IMR-90 (cell line): ENCODE results near the gene SLC6A4. TPM values are rescaled to one million over a fixed set of nuclear protein-coding genes. Genes with fewer than 3 reads are reported as not detected.

Experiments used
- ATAC-seq: fragments of 200-7000 bp; cut with Tn5 transposase; 2 replicates; pipeline ENCODE4 v1.9.1; 2020; ENCODE audit warnings: low read depth, mild to moderate bottlenecking, moderate library complexity
- BruUV-seq: library from RNA; stranded (reverse); fragments of 400-500 nt; replicated peaks from 2 replicates; lab custom pipeline; 2021; lab: Mats Ljungman, UMichigan
- CTCF ChIA-PET: fragments of 300-600 bp; formaldehyde crosslinking; extraction: SDS; loops from one replicate; lab custom pipeline; 2021; ENCODE audit warnings: antibody characterized with exemption; lab: Yijun Ruan, JAX
- POLR2A ChIA-PET: fragments of 300-600 bp; sonication (Branson Sonifier 250); formaldehyde crosslinking; loops from one replicate; lab custom pipeline; 2022; ENCODE audit warnings: antibody characterized with exemption; ENCODE audit not compliant: unreplicated experiment; lab: Charles Lee
- DNase-seq: peaks from one replicate; pipeline ENCODE4 v3.0.0; 2013
- H2AFZ ChIP-seq: replicated peaks from 2 replicates; pipeline ENCODE3; 2013; ENCODE audit warnings: low read length, mild to moderate bottlenecking; ENCODE audit not compliant: poor library complexity
- H2AK5ac ChIP-seq: 2 replicates; pipeline ENCODE4 v1.6.1; 2013; ENCODE audit warnings: low read depth, low read length, inconsistent platforms
- H2AK9ac ChIP-seq: replicated peaks from 2 replicates; pipeline ENCODE3; 2013; ENCODE audit warnings: mild to moderate bottlenecking, low read depth, low read length, moderate library complexity; ENCODE audit not compliant: poor library complexity
- H2BK120ac ChIP-seq: 2 replicates; pipeline ENCODE4 v1.6.1; 2013; ENCODE audit warnings: low read depth, low read length, inconsistent platforms
- H2BK15ac ChIP-seq: 3 replicates; pipeline ENCODE4 v1.6.1; 2013; ENCODE audit warnings: low read depth, low read length, inconsistent platforms
- H2BK20ac ChIP-seq: 2 replicates; pipeline ENCODE4 v1.6.1; 2013; ENCODE audit warnings: low read depth, mild to moderate bottlenecking, inconsistent platforms, low read length, moderate library complexity
- H2BK5ac ChIP-seq: 2 replicates; pipeline ENCODE4 v1.6.1; 2013; ENCODE audit warnings: mild to moderate bottlenecking, low read depth, low read length, inconsistent platforms; ENCODE audit not compliant: poor library complexity, severe bottlenecking
- H3K14ac ChIP-seq: replicated peaks from 2 replicates; pipeline ENCODE4 v1.6.1; 2013; ENCODE audit warnings: low read depth, low read length, inconsistent platforms
- H3K18ac ChIP-seq: 2 replicates; pipeline ENCODE4 v1.6.1; 2013; ENCODE audit warnings: low read depth, low read length, control low read depth
- H3K23ac ChIP-seq: 2 replicates; pipeline ENCODE4 v1.6.1; 2013; ENCODE audit warnings: low read depth, low read length, inconsistent platforms
- H3K27ac ChIP-seq: 2 replicates; pipeline ENCODE4 v1.5.1; 2013; ENCODE audit warnings: mild to moderate bottlenecking, control low read depth, low read length; ENCODE audit not compliant: insufficient read depth
- H3K27me3 ChIP-seq: 2 replicates; pipeline ENCODE4 v1.6.1; 2013; ENCODE audit warnings: low read length; ENCODE audit not compliant: control insufficient read depth, insufficient read depth
- H3K36me3 ChIP-seq: 2 replicates; pipeline ENCODE4 v1.6.1; 2013; ENCODE audit warnings: low read length, mixed read lengths; ENCODE audit not compliant: control insufficient read depth, insufficient read depth
- H3K4ac ChIP-seq: 2 replicates; pipeline ENCODE4 v1.6.1; 2013; ENCODE audit warnings: low read depth, low read length, inconsistent platforms
- H3K4me1 ChIP-seq: 2 replicates; pipeline ENCODE4 v1.6.1; 2013; ENCODE audit warnings: low read length, mixed read lengths; ENCODE audit not compliant: control insufficient read depth, insufficient read depth
- H3K4me2 ChIP-seq: 2 replicates; pipeline ENCODE4 v1.6.1; 2013; ENCODE audit warnings: low read depth, mild to moderate bottlenecking, control low read depth, low read length, moderate library complexity
- H3K4me3 ChIP-seq: 2 replicates; pipeline ENCODE4 v1.5.1; 2013; ENCODE audit warnings: low read depth, mild to moderate bottlenecking, control low read depth, low read length, moderate library complexity; ENCODE audit not compliant: insufficient read depth
- H3K56ac ChIP-seq: 2 replicates; pipeline ENCODE4 v1.6.1; 2013; ENCODE audit warnings: low read length, inconsistent platforms; ENCODE audit not compliant: insufficient read depth; ENCODE audit errors: extremely low read depth
- H3K79me1 ChIP-seq, 2 experiments: 2 replicates each; pipeline ENCODE4 v1.6.1; 2013; ENCODE audit warnings: low read length in 2 of 2, inconsistent platforms in 1 of 2, low read depth in 1 of 2
- H3K9ac ChIP-seq: 2 replicates; pipeline ENCODE4 v1.6.1; 2013; ENCODE audit warnings: low read depth, low read length, control low read depth
- H3K9me1 ChIP-seq: 2 replicates; pipeline ENCODE4 v1.6.1; 2013; ENCODE audit warnings: low read length, inconsistent platforms; ENCODE audit not compliant: insufficient read depth
- H3K9me3 ChIP-seq: 2 replicates; pipeline ENCODE4 v1.6.1; 2013; ENCODE audit warnings: low read length; ENCODE audit not compliant: control insufficient read depth, insufficient read depth
- H4K20me1 ChIP-seq: 2 replicates; pipeline ENCODE4 v1.6.1; 2013; ENCODE audit warnings: low read length, inconsistent platforms; ENCODE audit not compliant: insufficient read depth
- H4K5ac ChIP-seq: 2 replicates; pipeline ENCODE4 v1.6.1; 2013; ENCODE audit warnings: mild to moderate bottlenecking, low read depth, low read length, control low read depth
- H4K8ac ChIP-seq, 2 experiments: 2 replicates each; pipeline ENCODE4 v1.6.1; 2013; ENCODE audit warnings: low read depth in 2 of 2, low read length in 2 of 2, control low read depth in 1 of 2, inconsistent platforms in 1 of 2
- H4K91ac ChIP-seq: 2 replicates; pipeline ENCODE4 v1.6.1; 2013; ENCODE audit warnings: low read depth, low read length, inconsistent platforms; ENCODE audit not compliant: insufficient read depth
- MXI1 ChIP-seq: IDR thresholded peaks from 2 replicates; pipeline ENCODE4 v1.6.1; 2012; ENCODE audit warnings: low read depth, mild to moderate bottlenecking, low read length, moderate library complexity, borderline replicate concordance
- RFX5 ChIP-seq: IDR thresholded peaks from 2 replicates; pipeline ENCODE4 v1.8.0; 2012; ENCODE audit warnings: low read depth, mild to moderate bottlenecking, low read length, moderate library complexity
- WGBS, 2 experiments: methylation state at CpG; one replicate each; pipeline versions ENCODE4 v1.1.5 to v1.1.7; 2013; ENCODE audit warnings: missing lambda C conversion rate in 2 of 2; ENCODE audit not compliant: insufficient read length in 1 of 2; ENCODE audit errors: extremely low coverage in 2 of 2; 5-methylcytosine and 5-hydroxymethylcytosine counted together
- dilution Hi-C: fragments of 300-500 bp; cut with HindIII; formaldehyde crosslinking; loops from one replicate; pipeline ENCODE4 v1.14.3; 2018; ENCODE audit warnings: low sequenced_read_pairs; ENCODE audit not compliant: unreplicated experiment
- in situ Hi-C: fragments of 300-500 bp; cut with MboI; formaldehyde crosslinking; loops from 3 replicates; pipeline ENCODE4 v1.14.3; 2019; ENCODE audit warnings: low sequenced_read_pairs, inconsistent platforms, mixed read lengths
- intact Hi-C: fragments of 100-400 bp; cut with micrococcal nuclease; formaldehyde crosslinking; loops from 2 replicates; pipeline ENCODE4 v1.10.0; 2022
- polyA plus RNA-seq, 3 experiments: library from polyadenylated mRNA; depleted of rRNA; stranded (reverse); fragments of >200 nt; gene quantifications; 2 replicates each; pipeline ENCODE4 v1.2.3, GENCODE V29; 2012; ENCODE audit warnings: low replicate concordance in 1 of 3
- total RNA-seq: library from RNA; depleted of rRNA; stranded (reverse); fragments of >200 nt; gene quantifications from 2 replicates; pipeline ENCODE4 v1.2.3, GENCODE V29; 2012

SLC6A4 gene
- total and polyA plus RNA-seq, 2 of the 4 experiments (the other 2 are of a cell fraction), result under 0.01 TPM; not detected in 1

DNA sequence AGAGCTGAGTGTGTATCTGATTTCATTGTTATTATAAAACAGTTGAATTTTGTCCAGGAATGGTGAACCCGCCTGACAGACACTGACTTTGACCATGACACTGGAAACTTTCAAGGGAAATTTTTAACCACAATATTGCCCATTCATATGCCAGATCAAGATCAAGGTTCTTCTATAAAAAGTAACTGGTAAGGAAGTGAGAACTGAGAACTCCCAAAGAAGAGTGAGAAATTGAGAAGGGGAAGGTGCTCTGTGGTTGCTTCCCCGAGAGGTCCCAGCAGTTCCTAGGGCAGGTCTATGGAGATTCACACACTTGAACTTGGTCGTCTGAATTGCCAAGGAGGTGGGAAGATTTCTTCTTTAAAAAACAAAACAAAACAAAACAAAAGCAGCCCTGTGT, 27.3 kb downstream of the SLC6A4 start:
- no peak for TF ChIP-seq RFX5
- TF ChIP-seq MXI1, result no peak
- Histone ChIP-seq H4K91ac (no peak overlapping the region), H2BK5ac (no peak overlapping the region), H2AK5ac (no peak overlapping the region), H4K5ac (no peak overlapping the region), H3K56ac (no peak overlapping the region), H3K4me3 (no peak overlapping the region), H3K14ac (no peak overlapping the region), H3K79me1 (no peaks in the 10 kb centered on the region), H2AK9ac (no peak overlapping the region), H3K9ac (no peak overlapping the region), H2BK120ac (no peak overlapping the region), H3K27me3 (peaks cover 42% of the 10 kb centered on the region), H2BK20ac (no peak overlapping the region), H3K9me3 (no peaks in the 10 kb centered on the region), H4K20me1 (no peaks in the 10 kb centered on the region), H2BK15ac (no peak overlapping the region), H3K18ac (no peak overlapping the region), H3K23ac (no peak overlapping the region), H3K9me1 (peaks cover 3% of the 10 kb centered on the region; the same call in 1 of the 2 replicates), H3K4me1 (no peaks in the 10 kb centered on the region), H3K27ac (no peak overlapping the region), H3K36me3 (no peaks in the 10 kb centered on the region), H3K4ac (no peak overlapping the region), H4K8ac (no peak overlapping the region), H2AFZ (no peak overlapping the region), H3K4me2 (no peak overlapping the region)
- BruUV-seq, result no TSS peak
- CTCF ChIA-PET, result interaction anchor here (0.6 kb wide), 1 partner anchor 48 kb away, joined by 5 read pairs; no protein-coding TSS in a partner anchor
- POLR2A ChIA-PET, result no interaction called here
- in situ Hi-C loops (no loop called here), intact Hi-C loops (no loop called here), dilution Hi-C loops (no loop called here)
- no CpG with 5 or more reads among the region's 3 CpGs for WGBS, 2 experiments
- DNase-seq (no peak), ATAC-seq (no peak)
